ENCODE data around the gene IGSF9. TPM values are rescaled to one million over a fixed set of nuclear protein-coding genes. Genes with fewer than 3 reads are reported as not detected.

IGSF9 gene
- polyA plus RNA-seq, 1 donor from 2014 or later: 11.8 TPM

DNA sequence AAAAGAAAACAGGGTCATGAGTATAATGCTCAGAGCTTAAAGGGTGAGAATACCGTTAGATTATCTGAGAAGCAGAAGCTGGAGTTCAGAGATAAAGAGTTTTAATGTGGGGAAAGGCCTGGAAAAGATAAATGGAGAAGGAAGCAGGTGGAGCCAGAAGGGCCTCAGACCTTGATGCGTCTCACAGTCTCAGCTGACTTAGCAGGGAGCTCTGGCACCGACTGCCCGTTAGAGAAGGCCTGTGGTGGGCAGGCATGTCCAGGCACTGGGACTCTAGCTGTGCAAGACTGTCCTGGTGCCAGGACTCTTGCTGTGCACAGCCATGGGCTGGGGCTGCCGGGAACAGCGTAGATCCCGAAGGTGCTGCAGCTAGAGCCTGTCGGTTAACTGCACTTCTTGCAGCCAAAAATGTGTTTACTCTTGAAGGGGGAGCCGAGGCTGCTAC is 12.4 kb upstream of the IGSF9 start:
- H4K20me1 ChIP-seq (ENCODE audit: insufficient read depth): no peaks in the 10 kb centered on the region
- H3K9me3 ChIP-seq (ENCODE audit: low read length): no peaks in the 10 kb centered on the region
- no peak overlapping the region for H3K9ac ChIP-seq (ENCODE audit: low read length)
- H2AFZ ChIP-seq (ENCODE audit: low read depth, low read length): no peak overlapping the region
- H3F3A ChIP-seq (ENCODE audit: insufficient read depth, low read length, poor library complexity, severe bottlenecking): no peaks in the 10 kb centered on the region
- no peaks in the 10 kb centered on the region for H3K79me2 ChIP-seq (replicated peaks; ENCODE audit: insufficient read depth, low read length)
- no peak overlapping the region for H3K27ac ChIP-seq (ENCODE audit: low read length)
- no peaks in the 10 kb centered on the region for H3K27me3 ChIP-seq (ENCODE audit: insufficient read depth, low read depth, low read length)
- H3K9me2 ChIP-seq (ENCODE audit: insufficient read depth, low read length): no peaks in the 10 kb centered on the region
- no peaks in the 10 kb centered on the region for H3K36me3 ChIP-seq (ENCODE audit: insufficient read depth, low read length)
- TF ChIP-seq SMC3 (conservative IDR thresholded peaks at IDR 0.05; ENCODE audit: poor library complexity) (no peak), POLR2AphosphoS5 (IDR thresholded peaks at IDR 0.05) (no peak), EP300 (conservative IDR thresholded peaks at IDR 0.05; ENCODE audit: poor library complexity, severe bottlenecking) (no peak), EZH2 (IDR thresholded peaks at IDR 0.05; ENCODE audit: borderline replicate concordance, insufficient read depth, low read length, poor library complexity, severe bottlenecking) (no peak), RAD21 (conservative IDR thresholded peaks at IDR 0.05) (no peak)
- TF ChIP-seq, protein P1, sequence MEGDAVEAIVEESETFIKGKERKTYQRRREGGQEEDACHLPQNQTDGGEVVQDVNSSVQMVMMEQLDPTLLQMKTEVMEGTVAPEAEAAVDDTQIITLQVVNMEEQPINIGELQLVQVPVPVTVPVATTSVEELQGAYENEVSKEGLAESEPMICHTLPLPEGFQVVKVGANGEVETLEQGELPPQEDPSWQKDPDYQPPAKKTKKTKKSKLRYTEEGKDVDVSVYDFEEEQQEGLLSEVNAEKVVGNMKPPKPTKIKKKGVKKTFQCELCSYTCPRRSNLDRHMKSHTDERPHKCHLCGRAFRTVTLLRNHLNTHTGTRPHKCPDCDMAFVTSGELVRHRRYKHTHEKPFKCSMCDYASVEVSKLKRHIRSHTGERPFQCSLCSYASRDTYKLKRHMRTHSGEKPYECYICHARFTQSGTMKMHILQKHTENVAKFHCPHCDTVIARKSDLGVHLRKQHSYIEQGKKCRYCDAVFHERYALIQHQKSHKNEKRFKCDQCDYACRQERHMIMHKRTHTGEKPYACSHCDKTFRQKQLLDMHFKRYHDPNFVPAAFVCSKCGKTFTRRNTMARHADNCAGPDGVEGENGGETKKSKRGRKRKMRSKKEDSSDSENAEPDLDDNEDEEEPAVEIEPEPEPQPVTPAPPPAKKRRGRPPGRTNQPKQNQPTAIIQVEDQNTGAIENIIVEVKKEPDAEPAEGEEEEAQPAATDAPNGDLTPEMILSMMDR (IDR thresholded peaks at IDR 0.05; ENCODE audit: poor library complexity, severe bottlenecking): no peak
- TF ChIP-seq, protein P2, sequence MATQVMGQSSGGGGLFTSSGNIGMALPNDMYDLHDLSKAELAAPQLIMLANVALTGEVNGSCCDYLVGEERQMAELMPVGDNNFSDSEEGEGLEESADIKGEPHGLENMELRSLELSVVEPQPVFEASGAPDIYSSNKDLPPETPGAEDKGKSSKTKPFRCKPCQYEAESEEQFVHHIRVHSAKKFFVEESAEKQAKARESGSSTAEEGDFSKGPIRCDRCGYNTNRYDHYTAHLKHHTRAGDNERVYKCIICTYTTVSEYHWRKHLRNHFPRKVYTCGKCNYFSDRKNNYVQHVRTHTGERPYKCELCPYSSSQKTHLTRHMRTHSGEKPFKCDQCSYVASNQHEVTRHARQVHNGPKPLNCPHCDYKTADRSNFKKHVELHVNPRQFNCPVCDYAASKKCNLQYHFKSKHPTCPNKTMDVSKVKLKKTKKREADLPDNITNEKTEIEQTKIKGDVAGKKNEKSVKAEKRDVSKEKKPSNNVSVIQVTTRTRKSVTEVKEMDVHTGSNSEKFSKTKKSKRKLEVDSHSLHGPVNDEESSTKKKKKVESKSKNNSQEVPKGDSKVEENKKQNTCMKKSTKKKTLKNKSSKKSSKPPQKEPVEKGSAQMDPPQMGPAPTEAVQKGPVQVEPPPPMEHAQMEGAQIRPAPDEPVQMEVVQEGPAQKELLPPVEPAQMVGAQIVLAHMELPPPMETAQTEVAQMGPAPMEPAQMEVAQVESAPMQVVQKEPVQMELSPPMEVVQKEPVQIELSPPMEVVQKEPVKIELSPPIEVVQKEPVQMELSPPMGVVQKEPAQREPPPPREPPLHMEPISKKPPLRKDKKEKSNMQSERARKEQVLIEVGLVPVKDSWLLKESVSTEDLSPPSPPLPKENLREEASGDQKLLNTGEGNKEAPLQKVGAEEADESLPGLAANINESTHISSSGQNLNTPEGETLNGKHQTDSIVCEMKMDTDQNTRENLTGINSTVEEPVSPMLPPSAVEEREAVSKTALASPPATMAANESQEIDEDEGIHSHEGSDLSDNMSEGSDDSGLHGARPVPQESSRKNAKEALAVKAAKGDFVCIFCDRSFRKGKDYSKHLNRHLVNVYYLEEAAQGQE (IDR thresholded peaks at IDR 0.05; ENCODE audit: borderline replicate concordance): no peak
- no peak overlapping the region for H3K4me2 ChIP-seq (ENCODE audit: low read length)
- H3K4me3 ChIP-seq (ENCODE audit: low read length): no peak overlapping the region

DNA sequence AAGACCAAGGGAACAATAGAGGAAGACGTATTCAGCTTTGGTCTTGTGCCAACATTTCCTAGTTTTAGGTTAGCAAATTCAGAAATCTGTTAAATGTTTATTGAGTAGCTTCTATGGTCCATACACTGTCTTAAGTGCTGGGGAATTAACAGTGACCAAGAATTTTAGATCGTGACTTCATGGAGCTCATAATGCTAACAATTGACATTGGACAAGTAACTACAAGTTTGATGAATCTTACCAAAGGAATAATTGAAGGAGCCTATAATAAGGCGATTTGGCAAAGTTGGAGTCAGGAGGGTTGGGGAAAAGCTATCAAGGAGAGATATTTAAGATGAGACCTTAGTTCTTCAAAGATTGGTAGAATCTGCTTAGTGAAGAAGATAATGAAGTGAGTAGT is 10.0 kb upstream of the IGSF9 start:
- no peaks in the 10 kb centered on the region for H4K20me1 ChIP-seq (ENCODE audit: insufficient read depth)
- H3K36me3 ChIP-seq (ENCODE audit: insufficient read depth, low read length): no peaks in the 10 kb centered on the region
- H3K4me2 ChIP-seq (ENCODE audit: low read length): no peak overlapping the region
- no peaks in the 10 kb centered on the region for H3F3A ChIP-seq (ENCODE audit: insufficient read depth, low read length, poor library complexity, severe bottlenecking)
- H3K9ac ChIP-seq (ENCODE audit: low read length): no peak overlapping the region
- H3K9me3 ChIP-seq (ENCODE audit: low read length): no peaks in the 10 kb centered on the region
- no peak overlapping the region for H2AFZ ChIP-seq (ENCODE audit: low read depth, low read length)
- H3K27me3 ChIP-seq (ENCODE audit: insufficient read depth, low read depth, low read length): no peaks in the 10 kb centered on the region
- no peak overlapping the region for H3K27ac ChIP-seq (ENCODE audit: low read length)
- H3K9me2 ChIP-seq (ENCODE audit: insufficient read depth, low read length): no peaks in the 10 kb centered on the region
- no peaks in the 10 kb centered on the region for H3K79me2 ChIP-seq (replicated peaks; ENCODE audit: insufficient read depth, low read length)
- no peak overlapping the region for H3K4me3 ChIP-seq (ENCODE audit: low read length)
- TF ChIP-seq EP300 (conservative IDR thresholded peaks at IDR 0.05; ENCODE audit: poor library complexity, severe bottlenecking) (no peak), MXI1 (conservative IDR thresholded peaks at IDR 0.05; ENCODE audit: poor library complexity, severe bottlenecking) (no peak), RAD21 (conservative IDR thresholded peaks at IDR 0.05) (no peak), TAF1 (IDR thresholded peaks at IDR 0.05; ENCODE audit: low read depth) (no peak), POLR2AphosphoS5 (IDR thresholded peaks at IDR 0.05) (no peak)
- TF ChIP-seq, protein P2 (IDR thresholded peaks at IDR 0.05; ENCODE audit: borderline replicate concordance): no peak
- TF ChIP-seq, protein P1 (IDR thresholded peaks at IDR 0.05; ENCODE audit: poor library complexity, severe bottlenecking): no peak

Measured in neural cell (in vitro differentiated cells).